A549 (cell line): ENCODE results near the gene EHBP1.

Experiments used
- CEBPB ChIP-seq, 2 experiments: fragments of >200 bp in 1 of 2; sonication (Bioruptor Twin) in 1 of 2; formaldehyde crosslinking in 1 of 2; IDR thresholded peaks; 2 replicates each; pipeline ENCODE4 v1.6.1; 2012 to 2016
- CHD2 ChIP-seq: fragments of 150-350 bp; IDR thresholded peaks from 2 replicates; pipeline ENCODE4 v1.6.1; 2014; ENCODE audit warnings: low read length; ENCODE audit not compliant: partially characterized antibody
- CTCF ChIP-seq: fragments of >200 bp; sonication (Bioruptor Twin); formaldehyde crosslinking; IDR thresholded peaks from 3 replicates; pipeline ENCODE4 v1.5.1; 2016
- EP300 ChIP-seq, 2 experiments: fragments of >200 bp; sonication (Bioruptor Twin); formaldehyde crosslinking; IDR thresholded peaks; 2 replicates in 1 of 2; 3 replicates in 1 of 2; pipeline ENCODE4 v1.6.1; 2016 to 2017
- ESRRA ChIP-seq: fragments of 150-350 bp; IDR thresholded peaks from 2 replicates; pipeline ENCODE4 v1.6.1; 2014; ENCODE audit warnings: mild to moderate bottlenecking, low read length, borderline replicate concordance
- POLR2A ChIP-seq: IDR thresholded peaks from 2 replicates; pipeline ENCODE4 v1.6.1; 2012; ENCODE audit warnings: mild to moderate bottlenecking, low read length
- RAD21 ChIP-seq, 2 experiments: fragments of >200 bp in 1 of 2; sonication (Bioruptor Twin) in 1 of 2; formaldehyde crosslinking in 1 of 2; IDR thresholded peaks in 1 of 2; conservative IDR thresholded peaks in 1 of 2; 2 replicates in 1 of 2; 3 replicates in 1 of 2; pipeline ENCODE4 v1.6.1; 2012 to 2018; ENCODE audit warnings: inconsistent platforms in 1 of 2
- REST ChIP-seq: fragments of 200-600 bp; sonication (generic); IDR thresholded peaks from 2 replicates; pipeline ENCODE4 v1.6.1; 2016; ENCODE audit warnings: antibody characterized with exemption, mild to moderate bottlenecking, moderate library complexity
- TF ChIP-seq, protein P1 (sequence below): IDR thresholded peaks from 2 replicates; pipeline ENCODE4 v1.6.1; 2012

- TF ChIP-seq CEBPB (IDR thresholded peaks at IDR 0.05) (no peak), EP300 (IDR thresholded peaks at IDR 0.05) (no peak), ESRRA (no peak), CTCF (no peak), POLR2A (no peak), RAD21 (conservative IDR thresholded peaks at IDR 0.05 in 1 of 2, IDR thresholded peaks at IDR 0.05 in 1 of 2) (no peak), CHD2 (no peak), REST (no peak)
- TF ChIP-seq, protein P1, sequence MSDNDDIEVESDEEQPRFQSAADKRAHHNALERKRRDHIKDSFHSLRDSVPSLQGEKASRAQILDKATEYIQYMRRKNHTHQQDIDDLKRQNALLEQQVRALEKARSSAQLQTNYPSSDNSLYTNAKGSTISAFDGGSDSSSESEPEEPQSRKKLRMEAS = no peak
Observed at GRCh38 chr2:62688771-62689170, 16.7 kb upstream of the EHBP1 start.
